ENCODE data around the gene FGF22.

GRCh38 chr19:674282-675151, 34.8 kb downstream of the FGF22 start:
- TF ChIP-seq GATA3 (IDR thresholded peaks at IDR 0.05; ENCODE audit: low read depth, low read length) (no peak), GATA2 (IDR thresholded peaks at IDR 0.05; ENCODE audit: low read depth, low read length) (no peak)

Measured in SH-SY5Y (cell line).